ENCODE data around the gene GABRB2. TPM values are rescaled to one million over a fixed set of nuclear protein-coding genes. Genes with fewer than 3 reads are reported as not detected.

GABRB2 gene
- total and polyA plus RNA-seq, 11 donors, result 0.04 to 3.8 (median 0.16) TPM; not detected in 7

GRCh38 chr5:161274951-161275350 lies 271.6 kb downstream of the GABRB2 start:
- H3K9me3 ChIP-seq, result no peaks in the 10 kb centered on the region
- no peak for TF ChIP-seq POLR2A (IDR thresholded peaks at IDR 0.05)
- TF ChIP-seq, protein P1, sequence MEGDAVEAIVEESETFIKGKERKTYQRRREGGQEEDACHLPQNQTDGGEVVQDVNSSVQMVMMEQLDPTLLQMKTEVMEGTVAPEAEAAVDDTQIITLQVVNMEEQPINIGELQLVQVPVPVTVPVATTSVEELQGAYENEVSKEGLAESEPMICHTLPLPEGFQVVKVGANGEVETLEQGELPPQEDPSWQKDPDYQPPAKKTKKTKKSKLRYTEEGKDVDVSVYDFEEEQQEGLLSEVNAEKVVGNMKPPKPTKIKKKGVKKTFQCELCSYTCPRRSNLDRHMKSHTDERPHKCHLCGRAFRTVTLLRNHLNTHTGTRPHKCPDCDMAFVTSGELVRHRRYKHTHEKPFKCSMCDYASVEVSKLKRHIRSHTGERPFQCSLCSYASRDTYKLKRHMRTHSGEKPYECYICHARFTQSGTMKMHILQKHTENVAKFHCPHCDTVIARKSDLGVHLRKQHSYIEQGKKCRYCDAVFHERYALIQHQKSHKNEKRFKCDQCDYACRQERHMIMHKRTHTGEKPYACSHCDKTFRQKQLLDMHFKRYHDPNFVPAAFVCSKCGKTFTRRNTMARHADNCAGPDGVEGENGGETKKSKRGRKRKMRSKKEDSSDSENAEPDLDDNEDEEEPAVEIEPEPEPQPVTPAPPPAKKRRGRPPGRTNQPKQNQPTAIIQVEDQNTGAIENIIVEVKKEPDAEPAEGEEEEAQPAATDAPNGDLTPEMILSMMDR (IDR thresholded peaks at IDR 0.05), result no peak
- intact Hi-C loops (cut with DNase I), result no loop called here
- no peaks in the 10 kb centered on the region for H3K27me3 ChIP-seq
- WGBS, 4 donors, result 59 to 83% (median 73%) methylated on average over 2 of the region's 2 CpGs
- ATAC-seq (no peak), DNase-seq (no peak)
- H3K27ac ChIP-seq, result no peak overlapping the region
- no peaks in the 10 kb centered on the region for H3K36me3 ChIP-seq
- no peaks in the 10 kb centered on the region for H3K4me1 ChIP-seq
- H3K4me3 ChIP-seq, result no peak overlapping the region

DNA sequence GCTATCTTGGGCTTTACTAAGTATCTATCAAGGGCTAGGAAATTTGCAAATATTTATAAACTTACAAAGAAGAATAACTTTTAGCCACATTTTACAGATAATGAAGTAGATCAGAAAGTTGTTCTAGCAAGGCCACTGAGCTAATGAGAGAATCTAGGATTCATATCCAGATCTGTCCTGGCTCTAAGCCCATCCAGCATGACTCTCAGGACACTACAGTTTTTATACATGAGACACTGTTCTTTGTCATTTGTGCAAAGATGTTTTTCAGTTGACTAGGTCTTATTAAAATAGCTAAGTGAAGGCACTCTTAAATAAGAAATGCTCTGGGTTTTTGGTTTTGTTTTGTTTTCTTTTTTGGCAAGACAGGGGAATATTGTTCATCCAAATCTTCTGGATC lies 273.1 kb downstream of the GABRB2 start:
- DNase-seq (no peak), ATAC-seq (no peak)
- no peaks in the 10 kb centered on the region for H3K27me3 ChIP-seq
- no peaks in the 10 kb centered on the region for H3K4me1 ChIP-seq
- H3K27ac ChIP-seq, result no peak overlapping the region
- no peaks in the 10 kb centered on the region for H3K36me3 ChIP-seq
- TF ChIP-seq, protein P1 (IDR thresholded peaks at IDR 0.05), result no peak
- no peak for TF ChIP-seq POLR2A (IDR thresholded peaks at IDR 0.05)
- intact Hi-C loops (cut with DNase I), result no loop called here
- H3K9me3 ChIP-seq, result no peaks in the 10 kb centered on the region
- H3K4me3 ChIP-seq, result no peak overlapping the region

GRCh38 chr5:161271816-161272215 lies 274.7 kb downstream of the GABRB2 start:
- H3K36me3 ChIP-seq, result no peaks in the 10 kb centered on the region
- H3K27me3 ChIP-seq, result no peaks in the 10 kb centered on the region
- no peak for ATAC-seq
- TF ChIP-seq, protein P1 (IDR thresholded peaks at IDR 0.05), result no peak
- no peak for TF ChIP-seq POLR2A (IDR thresholded peaks at IDR 0.05)
- WGBS, 4 donors, result 65 to 91% (median 80%) methylated on average over 1 of the region's 1 CpG
- intact Hi-C loops (cut with DNase I), result no loop called here
- no peak overlapping the region for H3K27ac ChIP-seq
- no peaks in the 10 kb centered on the region for H3K9me3 ChIP-seq
- no peak overlapping the region for H3K4me3 ChIP-seq
- DNase-seq, result no peak
- no peaks in the 10 kb centered on the region for H3K4me1 ChIP-seq

GRCh38 chr5:161269125-161269524 lies 277.4 kb downstream of the GABRB2 start:
- ATAC-seq, result no peak
- TF ChIP-seq POLR2A (IDR thresholded peaks at IDR 0.05), result no peak
- TF ChIP-seq, protein P1 (IDR thresholded peaks at IDR 0.05), result no peak
- DNase-seq, result no peak
- Histone ChIP-seq H3K4me1 (no peaks in the 10 kb centered on the region), H3K4me3 (no peak overlapping the region), H3K9me3 (no peaks in the 10 kb centered on the region), H3K27me3 (no peaks in the 10 kb centered on the region), H3K27ac (no peak overlapping the region), H3K36me3 (no peaks in the 10 kb centered on the region)
- intact Hi-C loops (cut with DNase I), result no loop called here

All from heart left ventricle (tissue), 16 donors.